B cell (primary cell): ENCODE results near the gene IGFBP7. TPM values are rescaled to one million over a fixed set of nuclear protein-coding genes. Genes with fewer than 3 reads are reported as not detected.

Source experiments
- ATAC-seq: fragments of 200-7000 bp; cut with Tn5 transposase; one replicate; pipeline ENCODE4 v1.10.0; 2021; ENCODE audit warnings: low read depth, mild to moderate bottlenecking, moderate number of reproducible peaks, moderate library complexity
- CTCF ChIA-PET: fragments of 350-600 bp; sonication (Branson Sonifier 250); formaldehyde crosslinking; loops from one replicate; lab custom pipeline; 2021; ENCODE audit warnings: antibody characterized with exemption, inconsistent platforms; lab: Charles Lee
- POLR2A ChIA-PET: fragments of 350-600 bp; sonication (Branson Sonifier 250); formaldehyde crosslinking; loops from one replicate; lab custom pipeline; 2021; ENCODE audit warnings: antibody characterized with exemption; lab: Charles Lee
- DNase-seq: peaks from one replicate; pipeline ENCODE4 v3.0.0; 2013
- H2AFZ ChIP-seq: 2 replicates; pipeline ENCODE4 v1.6.1; 2012; ENCODE audit warnings: mild to moderate bottlenecking, low read depth, low read length; ENCODE audit not compliant: insufficient read depth, poor library complexity, severe bottlenecking
- H3K27ac ChIP-seq, 2 donors: 1 replicate in 1 of 2; 2 replicates in 1 of 2; pipeline ENCODE4 v1.5.1; 2012 to 2013; ENCODE audit warnings: low read length in 2 of 2, mild to moderate bottlenecking in 2 of 2, moderate library complexity in 1 of 2
- H3K27me3 ChIP-seq, 4 experiments: fragments of 200-600 bp in 1 of 4; sonication (generic) in 1 of 4; replicated peaks in 1 of 4; 1 replicate in 2 of 4; 2 replicates in 2 of 4; pipeline versions ENCODE4 v1.6.1 to v1.7.0; 2013 to 2016; ENCODE audit warnings: low read length in 3 of 4, mild to moderate bottlenecking in 2 of 4, mixed read lengths in 1 of 4, moderate library complexity in 1 of 4; ENCODE audit not compliant: insufficient read depth in 4 of 4, control insufficient read depth in 3 of 4; ENCODE audit errors: control extremely low read depth in 1 of 4
- H3K36me3 ChIP-seq, 2 experiments: replicated peaks in 1 of 2; 1 replicate in 1 of 2; 2 replicates in 1 of 2; pipeline versions ENCODE4 v1.6.1 to v1.7.1; 2013; ENCODE audit warnings: low read length in 1 of 2; ENCODE audit not compliant: insufficient read depth in 2 of 2, control insufficient read depth in 1 of 2; ENCODE audit errors: control extremely low read depth in 1 of 2, extremely low read depth in 1 of 2
- H3K4me1 ChIP-seq, 2 donors: fragments of 200-600 bp in 1 of 2; sonication (generic) in 1 of 2; 1 replicate in 1 of 2; 2 replicates in 1 of 2; pipeline versions ENCODE4 v1.5.1 to v1.6.1; 2013 to 2017; ENCODE audit warnings: low read length in 2 of 2; ENCODE audit not compliant: control insufficient read depth in 2 of 2, insufficient read depth in 2 of 2
- H3K4me2 ChIP-seq: replicated peaks from 2 replicates; pipeline ENCODE3; 2012; ENCODE audit warnings: mild to moderate bottlenecking, low read depth, low read length; ENCODE audit not compliant: poor library complexity, severe bottlenecking
- H3K4me3 ChIP-seq, 5 experiments: fragments of 200-600 bp in 1 of 5; sonication (generic) in 1 of 5; 1 replicate in 3 of 5; 2 replicates in 2 of 5; pipeline versions ENCODE4 v1.5.1 to v1.7.0; 2011 to 2016; ENCODE audit warnings: low read length in 4 of 5, mild to moderate bottlenecking in 4 of 5, low read depth in 2 of 5, control low read depth in 1 of 5, moderate library complexity in 1 of 5; ENCODE audit not compliant: insufficient read depth in 1 of 5; ENCODE audit errors: control extremely low read depth in 1 of 5, extremely low read depth in 1 of 5
- H3K79me2 ChIP-seq: fragments of 200-600 bp; sonication (generic); one replicate; pipeline ENCODE4 v1.6.0; 2016; ENCODE audit warnings: low read length; ENCODE audit not compliant: control insufficient read depth, insufficient read depth
- H3K9ac ChIP-seq: fragments of 200-600 bp; sonication (generic); 2 replicates; pipeline ENCODE4 v1.6.1; 2017; ENCODE audit warnings: mild to moderate bottlenecking, low read length, moderate library complexity
- H3K9me3 ChIP-seq, 3 donors: one replicate each; pipeline versions ENCODE4 v1.6.1 to v1.7.1; 2013; ENCODE audit warnings: low read length in 2 of 3; ENCODE audit not compliant: control insufficient read depth in 2 of 3, insufficient read depth in 1 of 3; ENCODE audit errors: control extremely low read depth in 1 of 3
- H4K20me1 ChIP-seq: 2 replicates; pipeline ENCODE4 v1.6.0; 2012; ENCODE audit warnings: mild to moderate bottlenecking, low read length; ENCODE audit not compliant: insufficient read depth, control insufficient read depth, poor library complexity, severe bottlenecking
- H3K27ac Mint-ChIP-seq: one replicate; pipeline ENCODE4 v1.8.0; 2021; ENCODE audit warnings: mixed read lengths
- H3K27me3 Mint-ChIP-seq: one replicate; pipeline ENCODE4 v1.8.0; 2021; ENCODE audit warnings: mixed read lengths
- H3K4me1 Mint-ChIP-seq: one replicate; pipeline ENCODE4 v1.8.0; 2021; ENCODE audit warnings: mixed read lengths
- H3K4me3 Mint-ChIP-seq: one replicate; pipeline ENCODE4 v1.8.0; 2021; ENCODE audit warnings: mixed read lengths
- H3K9me3 Mint-ChIP-seq: one replicate; pipeline ENCODE4 v1.8.0; 2022; ENCODE audit warnings: mixed read lengths; ENCODE audit not compliant: insufficient read depth
- EZH2 ChIP-seq: IDR thresholded peaks from 2 replicates; pipeline ENCODE4 v1.6.1; 2012; ENCODE audit warnings: borderline replicate concordance, low read depth, mild to moderate bottlenecking, moderate library complexity, low read length; ENCODE audit not compliant: insufficient read depth, poor library complexity, severe bottlenecking
- WGBS: methylation state at CpG from one replicate; pipeline ENCODE4 v1.1.5; 2013; ENCODE audit warnings: missing lambda C conversion rate; ENCODE audit not compliant: insufficient coverage; 5-methylcytosine and 5-hydroxymethylcytosine counted together
- intact Hi-C: fragments of 100-400 bp; cut with micrococcal nuclease; formaldehyde crosslinking; loops from one replicate; pipeline ENCODE4 v1.10.0; 2022
- polyA plus RNA-seq: library from polyadenylated mRNA; depleted of rRNA; stranded (reverse); fragments of >200 nt; gene quantifications from 2 replicates; pipeline ENCODE4 v1.2.3, GENCODE V29; 2012
- total RNA-seq, 2 donors: library from RNA; stranded (reverse); fragments of 120-200 nt in 1 of 2; gene quantifications; 1 replicate in 1 of 2; 2 replicates in 1 of 2; pipeline versions ENCODE4 v1.2.3 to v1.2.4, GENCODE V29; 2013 to 2022
- TF ChIP-seq, protein P1 (sequence below): fragments of 200-600 bp; IDR thresholded peaks from one replicate; pipeline ENCODE4 v1.8.0; 2022; ENCODE audit warnings: antibody characterized with exemption, mild to moderate bottlenecking

Gene IGFBP7
- total and polyA plus RNA-seq, 2 donors (not counting 1 experiment from before 2014, with no cell fraction given): 0.37 TPM; not detected in 1

DNA sequence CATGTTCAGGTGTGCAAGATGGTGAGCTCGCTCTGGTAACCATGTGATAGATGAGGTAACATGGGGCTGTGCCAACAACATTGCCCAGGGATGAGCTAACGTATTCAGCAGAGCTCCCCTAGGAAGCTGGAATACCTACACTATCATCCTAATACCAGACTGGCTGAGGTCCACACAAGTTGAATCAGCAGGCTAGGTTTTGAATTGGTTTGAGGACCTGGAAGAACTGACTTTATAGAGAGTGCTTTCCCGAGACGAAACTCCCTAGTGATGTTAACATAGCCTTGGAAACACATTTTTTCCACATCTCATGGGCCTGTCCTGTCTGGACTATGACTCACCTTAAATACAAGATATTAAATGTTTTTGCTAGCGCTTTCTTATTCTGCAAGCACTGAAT, 56.7 kb downstream of the IGFBP7 start:
- Histone ChIP-seq H3K27ac (no peak overlapping the region), H3K4me1 (no peaks in the 10 kb centered on the region), H4K20me1 (no peaks in the 10 kb centered on the region), H3K4me3 (no peak overlapping the region), H3K36me3 (no peaks in the 10 kb centered on the region), H3K27me3 (no peaks in the 10 kb centered on the region), H3K9me3 (no peaks in the 10 kb centered on the region), H3K4me2 (no peak overlapping the region), H3K79me2 (no peaks in the 10 kb centered on the region), H2AFZ (no peak overlapping the region), H3K9ac (no peak overlapping the region)
- H3K9me3 Mint-ChIP-seq: no peaks in the 10 kb centered on the region
- POLR2A ChIA-PET: no interaction called here
- intact Hi-C loops: no loop called here
- H3K4me1 Mint-ChIP-seq: no peaks in the 10 kb centered on the region
- H3K27ac Mint-ChIP-seq: no peak overlapping the region
- WGBS: 80% methylated on average over 1 of the region's 5 CpGs
- H3K4me3 Mint-ChIP-seq: no peak overlapping the region
- no peak for DNase-seq
- TF ChIP-seq EZH2: no peak
- TF ChIP-seq, protein P1, sequence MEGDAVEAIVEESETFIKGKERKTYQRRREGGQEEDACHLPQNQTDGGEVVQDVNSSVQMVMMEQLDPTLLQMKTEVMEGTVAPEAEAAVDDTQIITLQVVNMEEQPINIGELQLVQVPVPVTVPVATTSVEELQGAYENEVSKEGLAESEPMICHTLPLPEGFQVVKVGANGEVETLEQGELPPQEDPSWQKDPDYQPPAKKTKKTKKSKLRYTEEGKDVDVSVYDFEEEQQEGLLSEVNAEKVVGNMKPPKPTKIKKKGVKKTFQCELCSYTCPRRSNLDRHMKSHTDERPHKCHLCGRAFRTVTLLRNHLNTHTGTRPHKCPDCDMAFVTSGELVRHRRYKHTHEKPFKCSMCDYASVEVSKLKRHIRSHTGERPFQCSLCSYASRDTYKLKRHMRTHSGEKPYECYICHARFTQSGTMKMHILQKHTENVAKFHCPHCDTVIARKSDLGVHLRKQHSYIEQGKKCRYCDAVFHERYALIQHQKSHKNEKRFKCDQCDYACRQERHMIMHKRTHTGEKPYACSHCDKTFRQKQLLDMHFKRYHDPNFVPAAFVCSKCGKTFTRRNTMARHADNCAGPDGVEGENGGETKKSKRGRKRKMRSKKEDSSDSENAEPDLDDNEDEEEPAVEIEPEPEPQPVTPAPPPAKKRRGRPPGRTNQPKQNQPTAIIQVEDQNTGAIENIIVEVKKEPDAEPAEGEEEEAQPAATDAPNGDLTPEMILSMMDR: no peak
- CTCF ChIA-PET: no interaction called here
- H3K27me3 Mint-ChIP-seq: peaks cover 33% of the 10 kb centered on the region
- ATAC-seq: no peak

DNA sequence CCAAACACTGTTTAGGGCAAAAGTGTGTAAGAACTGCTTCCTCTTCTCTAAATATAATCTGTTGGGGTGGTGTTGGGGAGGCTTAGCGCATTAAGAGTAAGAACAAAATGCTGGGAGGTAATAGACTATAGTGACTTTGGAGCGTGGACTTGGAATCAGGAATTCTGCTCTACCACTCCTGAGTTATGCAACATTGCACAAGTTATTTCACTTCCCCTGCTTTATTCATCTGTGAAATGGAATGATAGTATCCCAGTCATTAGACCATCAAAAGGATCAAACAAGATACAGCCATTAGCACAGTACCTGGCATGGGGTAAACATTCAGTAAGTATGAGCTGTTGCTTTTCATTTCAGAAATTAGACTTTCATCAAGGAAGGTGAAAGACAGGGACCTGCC, 58.7 kb downstream of the IGFBP7 start:
- Histone ChIP-seq H2AFZ (no peak overlapping the region), H3K4me3 (no peak overlapping the region), H3K4me1 (no peaks in the 10 kb centered on the region), H3K79me2 (no peaks in the 10 kb centered on the region), H3K27ac (no peak overlapping the region), H3K4me2 (no peak overlapping the region), H3K27me3 (no peaks in the 10 kb centered on the region), H4K20me1 (no peaks in the 10 kb centered on the region), H3K9ac (no peak overlapping the region), H3K36me3 (no peaks in the 10 kb centered on the region), H3K9me3 (peaks cover 0 to 4% (median 0%) of the 10 kb centered on the region in 3 donors)
- WGBS: no CpG with 5 or more reads among the region's 2 CpGs
- Mint-ChIP-seq H3K9me3 (no peaks in the 10 kb centered on the region), H3K27me3 (peaks cover 25% of the 10 kb centered on the region), H3K27ac (no peak overlapping the region), H3K4me1 (no peaks in the 10 kb centered on the region), H3K4me3 (no peak overlapping the region)
- ChIA-PET CTCF (no interaction called here), POLR2A (no interaction called here)
- DNase-seq (no peak), ATAC-seq (no peak)
- intact Hi-C loops: no loop called here
- no peak for TF ChIP-seq EZH2
- TF ChIP-seq, protein P1: no peak
